Tibial nerve (tissue), 3 donors: ENCODE results near the gene CTDSPL.

Source experiments
- POLR2A ChIP-seq, 2 donors: fragments of 450-650 bp; IDR thresholded peaks; one replicate each; pipeline ENCODE4 v1.6.1; 2017; ENCODE audit warnings: antibody characterized with exemption in 2 of 2, mild to moderate bottlenecking in 2 of 2, moderate library complexity in 2 of 2
- TF ChIP-seq, protein P1 (sequence below), 5 experiments: fragments of 200-600 bp in 3 of 5; fragments of 450-650 bp in 2 of 5; sonication (generic) in 3 of 5; IDR thresholded peaks; one replicate each; pipeline ENCODE4 v1.5.1; 2016 to 2019; ENCODE audit warnings: antibody characterized with exemption in 5 of 5, mild to moderate bottlenecking in 3 of 5, moderate library complexity in 2 of 5

DNA sequence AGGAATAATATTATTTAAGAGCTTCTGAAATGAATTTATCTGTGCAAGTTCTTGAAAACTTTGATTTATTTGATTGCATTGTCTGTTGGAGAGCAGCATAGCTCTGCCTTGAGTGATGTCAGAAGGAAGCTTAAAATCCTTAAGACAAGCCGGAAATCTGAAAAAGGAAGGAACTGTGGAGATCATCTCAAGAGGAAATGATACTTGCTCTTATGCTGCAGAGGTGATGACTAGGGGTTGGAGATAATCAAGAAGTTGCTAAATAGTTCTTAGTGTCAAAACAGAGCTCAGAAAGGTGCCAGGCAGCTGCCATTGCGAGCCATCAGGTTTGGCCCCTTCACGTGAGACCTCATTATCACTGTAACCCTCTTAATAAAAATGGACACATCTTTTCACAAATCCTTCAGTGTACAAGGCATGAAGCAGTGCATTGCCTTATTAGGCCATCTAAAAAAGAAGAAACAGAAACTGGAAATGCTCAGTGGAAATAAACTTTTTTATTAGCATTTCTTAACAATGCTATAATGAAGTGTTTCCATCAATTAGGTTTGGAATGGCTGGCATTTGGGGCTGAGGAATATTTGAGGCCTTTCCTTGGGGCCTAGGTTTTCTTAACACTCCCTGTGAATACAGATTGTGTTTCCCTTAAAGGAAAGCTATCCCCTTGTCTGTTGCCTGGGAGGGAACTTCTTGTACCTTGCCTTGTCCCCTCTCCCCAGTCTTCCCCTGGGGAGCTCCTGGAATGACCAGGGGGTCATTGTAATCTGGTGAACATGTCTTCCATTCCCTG lies 94.4 kb downstream of the CTDSPL start:
- TF ChIP-seq, protein P1, sequence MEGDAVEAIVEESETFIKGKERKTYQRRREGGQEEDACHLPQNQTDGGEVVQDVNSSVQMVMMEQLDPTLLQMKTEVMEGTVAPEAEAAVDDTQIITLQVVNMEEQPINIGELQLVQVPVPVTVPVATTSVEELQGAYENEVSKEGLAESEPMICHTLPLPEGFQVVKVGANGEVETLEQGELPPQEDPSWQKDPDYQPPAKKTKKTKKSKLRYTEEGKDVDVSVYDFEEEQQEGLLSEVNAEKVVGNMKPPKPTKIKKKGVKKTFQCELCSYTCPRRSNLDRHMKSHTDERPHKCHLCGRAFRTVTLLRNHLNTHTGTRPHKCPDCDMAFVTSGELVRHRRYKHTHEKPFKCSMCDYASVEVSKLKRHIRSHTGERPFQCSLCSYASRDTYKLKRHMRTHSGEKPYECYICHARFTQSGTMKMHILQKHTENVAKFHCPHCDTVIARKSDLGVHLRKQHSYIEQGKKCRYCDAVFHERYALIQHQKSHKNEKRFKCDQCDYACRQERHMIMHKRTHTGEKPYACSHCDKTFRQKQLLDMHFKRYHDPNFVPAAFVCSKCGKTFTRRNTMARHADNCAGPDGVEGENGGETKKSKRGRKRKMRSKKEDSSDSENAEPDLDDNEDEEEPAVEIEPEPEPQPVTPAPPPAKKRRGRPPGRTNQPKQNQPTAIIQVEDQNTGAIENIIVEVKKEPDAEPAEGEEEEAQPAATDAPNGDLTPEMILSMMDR (IDR thresholded peaks at IDR 0.05), result no peak
- no peak for TF ChIP-seq POLR2A (IDR thresholded peaks at IDR 0.05)
